SIG-M5 treated with dmso at 0.1 percent for 504 hours (cell line): Measurements from ENCODE around the gene RHBDD1.

Experiments
- DNase-seq: peaks from one replicate; lab custom pipeline; 2025; ENCODE audit not compliant: unreplicated experiment; lab: John Stamatoyannopoulos, UW

RHBDD1 gene, protein sequence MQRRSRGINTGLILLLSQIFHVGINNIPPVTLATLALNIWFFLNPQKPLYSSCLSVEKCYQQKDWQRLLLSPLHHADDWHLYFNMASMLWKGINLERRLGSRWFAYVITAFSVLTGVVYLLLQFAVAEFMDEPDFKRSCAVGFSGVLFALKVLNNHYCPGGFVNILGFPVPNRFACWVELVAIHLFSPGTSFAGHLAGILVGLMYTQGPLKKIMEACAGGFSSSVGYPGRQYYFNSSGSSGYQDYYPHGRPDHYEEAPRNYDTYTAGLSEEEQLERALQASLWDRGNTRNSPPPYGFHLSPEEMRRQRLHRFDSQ

DNA sequence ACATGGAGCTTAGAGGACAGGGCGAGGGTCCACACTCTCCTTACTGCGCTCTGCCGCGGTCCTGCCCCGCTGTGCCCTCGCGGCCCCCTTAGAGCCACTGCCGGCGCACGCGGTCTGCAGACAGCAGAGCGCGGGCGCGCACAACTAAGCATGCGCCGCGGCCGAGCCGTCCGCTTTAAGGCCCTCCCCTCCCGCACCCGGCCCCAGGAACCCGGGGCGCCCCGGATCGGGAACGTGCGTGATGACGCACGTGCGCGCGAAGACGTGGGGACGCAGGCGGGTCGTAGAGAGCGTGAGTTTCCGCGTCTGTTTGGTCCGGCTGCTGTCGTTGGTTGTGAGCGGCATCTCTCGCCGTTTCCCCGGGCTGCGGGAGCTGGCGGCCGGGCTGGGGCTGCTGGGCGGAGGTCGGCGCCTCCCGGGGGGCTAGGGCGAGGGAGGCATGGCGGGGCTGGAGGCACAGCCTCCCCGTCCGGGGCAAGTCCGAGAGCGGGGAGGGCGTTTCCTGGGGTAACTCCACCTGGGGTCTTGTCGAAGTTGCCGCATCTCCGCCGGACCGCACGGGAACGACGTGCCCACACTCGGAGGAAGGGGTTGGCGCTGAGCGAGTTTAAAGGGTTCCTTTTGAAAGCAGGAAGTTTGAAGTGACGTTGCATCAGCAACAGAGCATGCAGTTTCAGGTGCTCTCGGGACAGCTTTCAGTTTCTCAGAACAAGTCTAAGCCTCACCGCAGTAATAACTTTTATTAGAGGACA is at the start of gene RHBDD1:
Gene RHBDD1, plus strand, starts transcription at position 259 of the 752 bp plus-strand sequence. CDS start 28,640 bp downstream, outside the sequence.
- peak; percentile 92 for DNase-seq

DNA sequence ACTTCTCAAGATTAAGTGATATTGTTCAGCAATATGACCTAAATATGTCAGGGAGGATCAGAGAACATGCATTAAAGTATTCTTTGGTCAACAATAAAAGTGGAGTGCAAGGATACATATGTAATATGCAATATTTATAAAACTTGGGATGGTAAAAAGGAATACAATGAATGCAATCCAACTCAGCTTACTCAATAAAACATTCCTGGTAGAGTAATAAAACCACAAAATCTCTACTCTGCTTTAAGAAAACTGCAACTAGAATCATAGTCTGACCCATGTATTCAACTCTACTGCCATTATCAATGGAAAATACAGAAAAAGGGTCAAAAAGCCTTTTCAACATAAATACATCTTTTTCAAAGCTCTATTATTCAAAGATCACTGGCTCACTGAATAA is 47.8 kb upstream of the RHBDD1 start:
- DNase-seq, result no peak

DNA sequence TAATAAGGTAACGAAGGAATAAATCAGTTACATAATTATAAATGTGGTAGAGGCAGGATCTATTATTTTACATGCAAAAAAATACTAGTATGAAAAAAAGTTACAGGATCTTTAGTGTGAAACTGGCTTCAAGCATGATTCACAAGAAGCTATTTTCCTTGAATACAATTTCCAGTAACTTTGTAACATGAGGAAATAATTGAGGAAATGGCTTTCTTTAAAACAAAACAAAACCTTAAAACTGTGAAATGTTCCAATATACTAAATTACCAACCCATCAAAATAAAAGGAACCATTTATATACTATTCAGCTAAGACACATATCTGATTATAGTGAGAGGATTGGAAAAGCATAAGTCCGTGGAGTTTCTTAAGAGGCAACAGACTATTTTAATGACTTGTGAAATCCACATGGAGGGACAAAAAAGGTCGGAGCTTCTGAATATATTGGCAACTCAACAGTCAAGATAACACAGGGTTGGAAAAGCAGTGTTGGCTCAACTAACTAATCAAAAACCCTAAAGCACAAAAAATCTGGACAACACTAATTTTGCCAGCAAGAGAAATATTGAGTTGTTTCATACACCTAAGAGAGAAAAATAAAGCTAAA is 46.9 kb upstream of the RHBDD1 start:
- DNase-seq, result no peak

DNA sequence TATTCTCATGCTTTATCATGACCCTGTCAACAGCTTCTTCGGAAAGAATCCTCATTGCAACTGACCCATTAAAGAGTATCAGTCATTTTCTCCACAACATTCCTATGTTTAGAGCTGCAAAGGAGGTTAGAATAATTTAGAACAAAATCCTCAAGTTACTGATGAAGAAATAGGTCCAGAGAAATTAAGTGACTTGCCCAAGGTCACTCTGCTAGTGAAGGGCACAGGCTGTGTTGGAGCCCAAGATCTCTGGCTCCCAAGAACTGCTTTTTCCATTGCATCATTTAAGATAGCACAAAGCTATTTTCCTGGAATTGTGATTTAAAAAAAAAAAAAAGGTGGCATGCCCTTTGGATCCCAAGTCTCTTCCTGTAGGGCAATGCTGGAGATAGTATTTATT is 45.8 kb upstream of the RHBDD1 start:
- DNase-seq, result no peak

DNA sequence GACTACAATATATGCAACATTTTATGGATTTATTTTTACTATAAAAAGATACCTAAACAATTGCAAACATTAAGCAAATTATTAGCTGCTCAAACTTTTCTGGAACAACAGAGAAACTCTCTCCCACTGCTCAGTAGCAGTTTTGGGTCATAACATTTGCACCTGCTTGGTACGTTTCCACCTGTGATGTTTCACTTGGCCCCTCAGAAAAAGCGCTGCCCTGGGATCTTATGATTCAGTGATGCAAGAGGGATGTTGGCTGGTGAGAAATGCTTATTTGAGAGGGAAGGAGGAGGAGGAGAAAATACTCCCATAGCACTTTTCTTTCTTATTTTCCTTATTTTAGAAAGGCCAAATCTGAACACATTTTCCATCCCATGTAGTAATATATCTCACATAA is 45.4 kb upstream of the RHBDD1 start:
- no peak for DNase-seq

DNA sequence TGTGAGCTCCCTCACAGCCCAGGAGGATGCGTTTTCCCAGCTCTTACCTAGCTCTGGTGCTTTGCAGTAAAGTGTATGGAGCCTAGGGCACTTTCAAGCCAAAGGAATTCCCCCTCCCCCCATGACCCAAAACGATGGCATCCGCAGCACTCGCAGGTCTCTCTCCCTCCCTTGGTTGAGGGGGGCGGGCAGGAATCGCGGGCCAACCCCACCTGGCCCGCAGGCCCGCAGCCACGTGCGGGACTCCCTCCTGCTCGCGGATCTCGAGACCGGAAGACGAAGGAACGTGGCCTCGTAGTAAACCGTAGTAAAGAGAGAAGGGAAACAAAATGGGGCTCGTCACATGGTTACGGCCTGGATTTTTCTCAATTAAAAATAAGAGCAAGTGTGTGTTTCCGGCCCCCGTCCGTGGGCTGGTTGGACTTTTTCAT is 44.8 kb upstream of the RHBDD1 start:
- peak; percentile 58 for DNase-seq

DNA sequence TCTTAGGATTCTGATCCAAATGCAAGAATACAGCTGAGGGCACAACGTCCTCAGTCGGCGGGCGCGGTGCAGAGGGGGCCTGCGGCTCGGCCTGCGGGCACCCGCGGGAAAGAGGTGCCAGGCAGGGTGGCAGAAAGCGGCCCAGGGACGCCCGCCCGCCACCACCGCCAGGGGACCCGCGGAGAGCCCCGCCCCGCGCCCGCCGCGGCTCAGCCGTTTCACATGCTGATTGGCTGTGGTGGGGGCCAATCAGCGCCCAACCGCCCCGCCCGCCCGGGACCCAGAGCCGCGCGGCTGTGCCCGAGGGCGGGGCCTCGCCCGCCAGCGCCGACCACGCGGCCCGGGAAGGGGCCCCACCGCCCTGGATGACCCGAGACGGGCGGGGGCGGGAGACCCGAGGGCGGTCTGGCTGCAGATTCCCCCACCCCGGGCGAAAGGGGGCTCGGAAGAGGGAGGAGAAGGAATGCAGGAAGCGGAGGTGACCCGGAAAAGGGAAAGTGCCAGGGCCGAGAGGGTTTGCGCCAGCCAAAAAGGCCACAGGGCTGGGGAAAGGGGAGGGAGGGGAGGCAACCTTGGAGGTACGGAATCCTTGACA is 44.3 kb upstream of the RHBDD1 start:
- DNase-seq, result peak; percentile 84

DNA sequence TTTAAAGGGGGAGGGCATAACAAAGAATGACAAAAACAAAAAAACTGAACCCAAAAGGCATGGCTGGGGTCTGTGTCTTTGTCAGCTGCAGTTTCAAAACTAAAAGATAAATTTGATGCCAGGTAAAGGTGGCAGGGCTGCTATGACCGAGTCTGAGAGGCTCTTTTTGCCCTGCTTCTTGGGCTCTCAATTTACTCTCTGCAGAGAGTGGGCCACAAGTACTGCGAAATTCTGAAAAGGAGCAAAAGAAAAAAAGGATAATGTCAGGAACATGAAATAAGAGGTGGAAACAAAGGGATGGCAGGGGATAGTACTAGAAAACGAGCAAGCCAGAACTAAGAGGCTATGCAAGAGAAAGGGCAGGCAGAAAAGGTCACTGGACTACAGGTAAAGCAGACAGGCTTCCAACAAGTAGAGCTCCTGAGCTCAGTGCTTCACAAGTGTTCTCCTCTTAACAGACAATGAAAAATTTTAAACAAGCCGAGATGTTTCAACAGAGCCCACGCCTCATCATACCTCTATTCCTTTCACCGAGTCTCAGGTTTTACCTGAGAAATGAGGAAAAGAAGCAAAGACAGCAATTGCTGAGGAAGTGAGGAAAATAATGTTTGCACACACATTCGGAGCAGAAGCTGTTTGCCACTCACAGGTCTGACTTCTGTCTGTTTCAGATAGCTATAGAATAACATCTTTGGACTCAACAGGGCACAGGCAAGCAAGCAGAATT is 43.5 kb upstream of the RHBDD1 start:
- DNase-seq, result peak; percentile 56

DNA sequence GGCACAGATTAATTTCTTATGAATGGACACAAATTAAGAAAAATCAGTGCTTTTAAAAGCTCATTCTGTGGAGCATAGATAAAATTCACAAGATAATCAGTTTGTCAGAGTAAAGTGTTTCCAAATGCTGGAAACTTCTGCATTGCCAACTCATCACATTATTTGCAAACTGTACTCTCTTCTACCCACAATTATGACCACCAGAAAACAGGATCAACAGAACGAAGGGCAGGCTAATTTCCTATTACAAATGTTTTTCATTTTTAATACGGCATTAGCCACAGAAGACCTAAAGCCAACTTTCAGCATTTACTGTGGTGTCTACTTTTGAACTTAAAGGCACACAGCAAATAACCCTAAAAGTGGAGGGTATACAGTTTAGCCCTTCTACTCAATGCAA is 42.2 kb upstream of the RHBDD1 start:
- no peak for DNase-seq

DNA sequence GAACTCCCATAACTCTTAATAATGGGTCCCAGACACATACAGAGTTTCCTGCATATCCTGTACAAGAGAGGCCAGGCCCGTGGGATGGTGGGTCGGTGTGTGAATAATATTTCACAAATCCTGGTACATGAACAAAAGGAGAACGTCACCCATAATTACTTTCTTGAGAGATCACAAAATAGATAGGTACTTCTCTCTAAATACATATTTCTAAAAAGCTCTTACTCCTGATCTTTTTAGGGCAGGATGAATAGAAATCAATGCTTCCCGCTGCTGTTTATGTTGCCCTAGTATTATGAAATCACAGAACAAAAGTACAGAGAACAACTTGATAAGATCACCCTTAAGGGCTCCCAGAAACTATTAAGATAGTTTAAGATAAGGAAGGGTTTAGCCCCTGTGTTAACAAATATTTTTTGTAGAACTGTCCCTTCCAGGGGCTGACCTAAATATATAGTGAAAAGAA is 41.6 kb upstream of the RHBDD1 start:
- DNase-seq, result no peak

DNA sequence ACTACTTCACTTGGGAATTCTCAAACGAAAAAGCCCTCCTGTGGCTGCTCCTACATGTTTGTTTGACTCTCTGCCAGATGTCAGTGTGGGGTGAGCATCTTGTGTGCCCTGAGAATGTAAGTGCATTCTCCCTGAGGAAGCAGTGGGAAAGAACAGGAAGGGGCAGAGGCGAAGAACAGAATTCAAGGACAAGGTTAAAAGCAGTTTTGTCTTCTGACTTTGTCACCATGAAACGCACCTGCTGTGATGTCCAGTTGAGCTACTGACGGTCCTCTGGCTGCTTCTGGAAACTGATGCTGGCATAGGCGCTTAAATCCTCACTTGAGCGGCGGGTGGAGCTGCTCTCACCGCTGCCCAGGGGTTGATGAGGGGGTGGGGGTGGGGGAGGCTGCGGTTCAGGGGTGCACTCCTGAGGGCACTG is 41.1 kb upstream of the RHBDD1 start:
- peak; percentile 56 for DNase-seq

DNA sequence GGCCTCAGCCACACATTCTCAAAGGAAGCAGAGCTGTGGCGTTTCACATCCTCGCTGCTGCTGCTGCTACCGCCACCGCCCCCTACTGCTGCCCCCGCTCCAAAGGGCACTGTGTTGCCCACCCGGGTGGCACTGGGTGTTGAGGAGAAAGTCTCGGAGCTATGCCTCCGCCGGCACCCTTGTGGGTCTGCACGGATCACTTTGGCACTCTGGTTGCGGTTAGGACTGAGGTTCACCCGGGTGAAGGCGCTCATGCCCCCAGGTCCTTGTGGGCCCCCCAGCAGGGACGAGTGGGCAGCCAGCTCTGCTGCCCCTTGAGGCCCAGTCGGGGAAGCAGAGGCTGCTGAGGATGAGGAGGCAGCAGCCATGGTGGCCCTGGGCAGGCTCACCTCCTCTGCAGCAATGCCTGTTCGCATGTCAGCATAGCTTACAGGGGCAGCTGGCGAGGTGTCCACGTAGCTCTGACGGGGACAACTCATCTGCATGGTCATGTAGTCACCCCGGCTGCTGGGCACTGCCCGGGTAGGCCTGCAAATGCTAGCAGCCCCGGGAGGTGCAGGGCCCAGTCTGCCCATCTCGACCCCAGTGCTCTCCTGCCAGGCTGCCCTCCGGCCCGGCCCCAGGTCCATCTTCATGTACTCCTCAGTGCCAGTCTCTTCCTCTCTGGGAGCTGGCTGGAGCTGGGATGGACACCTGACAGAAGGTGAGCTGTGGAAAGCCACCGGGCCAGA is 40.4 kb upstream of the RHBDD1 start:
- DNase-seq, result peak; percentile 50

DNA sequence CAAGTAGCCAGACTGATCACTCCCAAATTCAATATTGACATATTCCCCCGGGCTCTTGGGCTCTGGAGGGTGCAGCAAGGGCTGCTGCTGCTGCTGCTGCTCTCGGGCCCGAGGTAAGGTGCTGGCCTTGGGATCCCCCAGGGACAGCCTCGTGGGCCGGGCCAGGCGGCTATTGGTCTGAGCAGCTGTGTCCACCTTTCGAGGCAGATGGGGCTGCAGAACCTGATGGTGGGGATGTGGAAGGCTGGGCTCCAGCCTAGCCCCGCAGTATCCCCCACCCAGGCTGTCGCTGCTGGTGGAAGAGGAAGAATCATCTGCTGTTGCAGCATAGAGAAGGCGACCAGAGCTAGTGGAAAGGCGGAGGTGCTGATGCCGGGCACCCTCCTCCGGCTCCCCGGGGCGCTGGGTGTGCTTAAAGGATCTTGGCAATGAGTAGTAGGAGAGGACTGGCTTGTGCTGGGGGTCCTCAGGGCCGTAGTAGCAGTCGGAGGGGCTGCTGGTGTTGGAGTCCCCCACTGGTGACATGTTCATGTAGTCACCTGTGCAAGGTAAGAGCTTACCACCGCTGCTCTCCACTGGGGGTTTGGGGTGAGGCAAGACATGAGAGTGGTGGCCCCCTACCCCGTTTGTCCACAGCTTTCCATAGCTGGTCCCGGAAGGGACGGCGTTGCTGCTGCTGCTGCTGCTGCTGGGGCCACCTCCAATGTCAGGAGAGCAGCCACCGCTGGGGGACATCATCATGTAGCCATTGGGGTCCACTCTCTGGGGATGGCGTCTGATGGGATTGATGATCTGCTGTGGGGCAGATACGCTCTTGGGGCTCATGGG is 39.6 kb upstream of the RHBDD1 start:
- peak; percentile 75 for DNase-seq

DNA sequence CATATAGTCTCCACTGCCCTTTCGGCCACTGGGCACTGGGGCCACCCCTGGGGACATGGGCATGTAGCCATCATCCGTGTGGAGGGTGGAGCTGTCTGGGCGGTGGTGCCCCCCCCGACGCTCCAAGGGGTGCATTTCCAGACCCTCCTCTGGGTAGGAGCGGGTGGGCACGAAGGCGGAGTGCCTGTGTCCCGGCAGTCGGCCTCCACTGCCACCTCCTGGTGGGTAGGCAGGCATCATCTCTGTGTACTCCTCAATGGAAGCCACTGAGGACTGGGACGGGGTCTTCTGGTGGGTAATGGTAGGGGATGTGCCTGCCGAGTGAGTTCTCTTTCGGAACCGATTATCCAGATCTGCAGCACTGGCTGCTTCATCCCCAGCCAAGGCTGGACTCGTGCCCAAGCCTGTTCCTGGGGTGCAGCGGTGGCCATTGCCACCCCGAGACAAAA is 39.0 kb upstream of the RHBDD1 start:
- peak; percentile 87 for DNase-seq

DNA sequence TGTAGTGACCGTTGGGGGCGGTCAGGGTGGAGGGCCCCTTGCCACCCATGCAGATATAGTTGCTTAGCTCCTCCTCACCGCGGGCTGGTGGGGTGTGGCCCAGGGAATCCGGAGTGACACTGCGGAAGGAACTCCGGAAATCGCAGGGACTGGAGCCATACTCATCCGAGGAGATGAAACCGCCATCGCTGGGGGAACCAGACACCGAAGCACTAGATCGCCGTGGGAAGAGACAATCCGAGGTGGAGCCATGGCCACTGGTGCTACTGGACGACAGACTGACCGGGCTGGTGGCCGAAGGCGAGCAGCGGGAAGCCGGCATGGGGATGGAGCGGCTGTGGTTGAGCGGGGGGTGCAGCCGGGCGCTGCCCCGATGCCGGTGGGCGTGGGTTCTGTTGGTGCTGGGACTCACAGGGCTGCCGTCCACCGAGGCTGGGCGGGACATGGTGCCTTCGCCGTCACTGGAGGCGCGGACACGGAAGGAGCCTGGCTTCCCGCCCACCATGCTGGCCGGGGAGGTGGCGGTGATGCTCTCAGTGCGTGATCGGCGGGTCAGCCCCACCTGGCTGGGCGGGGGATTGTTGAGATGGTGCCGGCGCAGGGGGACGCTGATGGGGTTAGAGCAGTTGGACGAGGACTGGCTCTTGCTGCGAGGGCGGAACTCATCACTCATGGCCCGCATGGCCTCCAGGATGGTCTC is 38.4 kb upstream of the RHBDD1 start:
- peak; percentile 92 for DNase-seq

DNA sequence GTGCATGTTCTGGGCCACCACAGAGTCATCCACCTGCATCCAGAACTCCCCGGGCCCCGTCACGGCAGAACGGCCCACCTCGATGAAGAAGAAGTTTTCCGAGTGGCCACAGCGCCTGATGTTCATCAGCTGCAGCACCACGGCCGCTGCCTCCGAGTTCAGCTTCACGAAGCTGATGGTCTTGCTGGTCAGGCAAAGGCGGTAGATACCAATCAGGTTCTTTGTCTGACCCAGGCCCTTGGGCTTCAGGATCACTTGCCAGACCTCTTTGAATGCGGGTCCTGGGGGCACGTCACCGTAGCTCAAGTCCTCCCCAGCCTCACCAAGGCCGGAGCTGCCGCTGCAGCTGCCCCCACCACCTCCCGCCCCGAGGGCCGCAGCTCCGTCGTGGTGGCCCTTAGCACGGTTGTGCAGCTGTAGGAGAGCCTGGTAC is 37.8 kb upstream of the RHBDD1 start:
- no peak for DNase-seq

DNA sequence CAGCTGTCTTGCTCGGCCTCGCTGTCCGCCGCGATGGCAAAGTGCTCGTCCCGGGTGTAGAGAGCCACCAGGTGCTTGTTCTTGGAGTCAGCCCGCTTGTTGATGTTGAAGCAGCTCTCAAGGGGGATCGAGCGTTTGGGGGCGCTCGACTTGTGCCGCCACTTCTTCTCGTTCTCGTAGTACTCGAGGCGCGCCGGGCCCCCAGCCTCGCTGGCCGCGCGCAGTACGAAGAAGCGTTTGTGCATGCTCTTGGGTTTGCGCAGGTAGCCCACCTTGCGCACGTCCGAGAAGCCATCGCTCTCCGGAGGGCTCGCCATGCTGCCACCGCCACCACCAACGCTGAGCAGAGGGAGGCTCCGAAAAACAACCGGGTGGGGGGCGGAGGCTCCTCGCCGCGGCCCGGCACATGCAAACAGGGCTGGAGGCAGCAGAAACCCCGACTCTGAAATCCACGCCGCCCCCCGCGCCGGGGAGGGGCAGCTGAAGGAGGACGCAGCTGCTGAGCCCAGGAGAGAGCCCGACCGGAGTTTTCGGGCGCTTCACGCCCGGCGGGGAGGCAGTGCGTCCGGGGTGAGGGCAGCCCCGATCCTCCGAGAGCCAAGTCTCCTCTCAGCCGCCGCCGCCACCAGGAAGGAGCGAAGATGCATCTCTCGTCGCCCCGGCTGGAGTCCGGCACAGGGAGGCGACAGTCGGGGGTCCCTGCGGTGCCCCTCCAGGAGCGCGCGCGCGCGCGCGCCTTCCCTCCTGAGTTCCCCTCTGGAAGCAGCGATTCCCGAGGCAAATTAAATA is 37.2 kb upstream of the RHBDD1 start:
- DNase-seq, result peak; percentile 62
